ENCODE data around the gene GALNTL6.
"Not testable (repeated sequence)": the region's sequence is repeated elsewhere in the genome, so short reads cannot be mapped to it uniquely, and the experiment has no call there.

Gene GALNTL6

DNA sequence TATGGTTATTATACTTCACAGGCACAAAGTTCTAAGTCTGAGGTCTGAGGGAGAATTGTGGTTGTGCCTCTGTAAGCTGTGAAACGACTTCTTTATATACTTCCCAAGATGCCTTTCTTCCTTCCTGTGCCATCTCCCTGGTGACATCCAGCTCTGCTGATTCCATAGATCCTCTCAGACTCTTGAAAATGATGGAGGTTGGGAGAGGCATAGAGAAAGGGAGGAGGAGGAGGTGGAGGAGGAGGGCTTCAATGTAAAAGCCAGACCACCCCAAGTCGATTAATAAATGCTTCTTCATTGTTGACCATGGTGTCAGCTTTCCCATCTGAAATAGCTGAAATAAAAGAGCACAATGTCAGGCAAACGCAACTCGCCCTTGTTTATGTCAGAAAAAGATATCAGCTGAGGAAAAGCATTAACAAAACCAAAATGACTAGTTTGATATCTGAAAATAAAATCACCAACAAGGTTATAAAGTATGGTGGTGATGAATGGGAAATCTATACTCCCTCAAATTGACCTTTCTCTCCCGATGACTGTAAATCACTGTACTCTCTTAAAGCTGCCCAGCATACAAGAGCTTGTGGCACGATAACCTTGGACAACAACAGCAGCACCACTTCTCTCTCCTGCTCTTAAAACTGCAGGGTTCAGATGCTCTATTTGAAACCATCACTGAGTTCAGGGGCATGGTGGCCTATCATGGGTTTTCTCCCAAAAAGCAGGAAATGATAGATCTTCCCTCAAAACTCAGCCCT lies 1125.0 kb downstream of the GALNTL6 start:
- no peaks in the 10 kb centered on the region for H3K36me3 ChIP-seq (ENCODE audit: control insufficient read depth in 2 of 2, insufficient read depth in 2 of 2, low read length in 2 of 2)
- H3K27me3 ChIP-seq (ENCODE audit: control insufficient read depth in 2 of 2, insufficient read depth in 2 of 2, low read length in 2 of 2): no peaks in the 10 kb centered on the region
- no peaks in the 10 kb centered on the region for H3K9me3 ChIP-seq (ENCODE audit: control insufficient read depth in 2 of 2, low read length in 2 of 2)

DNA sequence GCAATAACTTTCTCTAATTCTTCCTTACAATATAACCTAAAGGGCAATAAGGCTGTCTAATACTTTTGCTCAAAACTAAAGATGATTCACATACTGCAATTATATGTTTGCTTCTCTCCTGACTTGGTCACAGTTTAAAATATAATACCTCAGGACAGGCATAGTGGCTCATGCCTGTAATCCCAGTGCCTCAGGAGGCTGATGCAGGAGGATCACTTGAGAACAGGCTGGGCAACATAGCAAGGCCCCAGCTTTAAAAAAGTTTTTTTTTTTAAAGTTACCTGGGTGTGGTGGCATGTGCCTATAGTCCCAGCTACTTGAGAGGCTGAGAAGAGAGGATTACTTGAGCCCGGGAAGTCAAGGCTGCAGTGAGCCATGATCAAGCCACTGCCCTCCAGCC lies 1125.7 kb downstream of the GALNTL6 start:
- H3K9ac ChIP-seq (ENCODE audit: low read depth in 1 of 2, low read length in 2 of 2): no peak overlapping the region
- no peaks in the 10 kb centered on the region for H3K4me1 ChIP-seq (ENCODE audit: control insufficient read depth in 2 of 2, insufficient read depth in 2 of 2, low read length in 2 of 2)
- no peaks in the 10 kb centered on the region for H3K27me3 ChIP-seq (ENCODE audit: control insufficient read depth in 2 of 2, insufficient read depth in 2 of 2, low read length in 2 of 2)
- no peak overlapping the region for H3K27ac ChIP-seq (ENCODE audit: low read depth in 2 of 2, low read length in 2 of 2)
- H3K9me3 ChIP-seq (ENCODE audit: control insufficient read depth in 2 of 2, low read length in 2 of 2): no peaks in the 10 kb centered on the region
- no peaks in the 10 kb centered on the region for H3K36me3 ChIP-seq (ENCODE audit: control insufficient read depth in 2 of 2, insufficient read depth in 2 of 2, low read length in 2 of 2)
- no peak overlapping the region for H3K4me3 ChIP-seq (ENCODE audit: low read length in 2 of 2)

More for the DNA sequence above, 1125.0 kb downstream of the GALNTL6 start:
- no peak overlapping the region for H3K27ac ChIP-seq (ENCODE audit: low read depth in 2 of 2, low read length in 2 of 2)
- no peak overlapping the region for H3K4me3 ChIP-seq (ENCODE audit: low read length in 2 of 2)
- H3K4me1 ChIP-seq (ENCODE audit: control insufficient read depth in 2 of 2, insufficient read depth in 2 of 2, low read length in 2 of 2): no peaks in the 10 kb centered on the region
- H3K9ac ChIP-seq (ENCODE audit: low read depth in 1 of 2, low read length in 2 of 2): no peak overlapping the region

- no peaks in the 10 kb centered on the region for H3K9me3 ChIP-seq (ENCODE audit: control insufficient read depth in 2 of 2, low read length in 2 of 2)
- no peak overlapping the region for H3K27ac ChIP-seq (ENCODE audit: low read depth in 2 of 2, low read length in 2 of 2)
- H3K4me3 ChIP-seq (ENCODE audit: low read length in 2 of 2): no peak overlapping the region
- H3K9ac ChIP-seq (ENCODE audit: low read depth in 1 of 2, low read length in 2 of 2): no peak overlapping the region
- H3K36me3 ChIP-seq (ENCODE audit: control insufficient read depth in 2 of 2, insufficient read depth in 2 of 2, low read length in 2 of 2): no peaks in the 10 kb centered on the region
- no peaks in the 10 kb centered on the region for H3K27me3 ChIP-seq (ENCODE audit: control insufficient read depth in 2 of 2, insufficient read depth in 2 of 2, low read length in 2 of 2)
- H3K4me1 ChIP-seq (ENCODE audit: control insufficient read depth in 2 of 2, insufficient read depth in 2 of 2, low read length in 2 of 2): no peaks in the 10 kb centered on the region
These were observed 1129.6 kb downstream of the GALNTL6 start for GRCh38 chr4:172942840-172943239.

DNA sequence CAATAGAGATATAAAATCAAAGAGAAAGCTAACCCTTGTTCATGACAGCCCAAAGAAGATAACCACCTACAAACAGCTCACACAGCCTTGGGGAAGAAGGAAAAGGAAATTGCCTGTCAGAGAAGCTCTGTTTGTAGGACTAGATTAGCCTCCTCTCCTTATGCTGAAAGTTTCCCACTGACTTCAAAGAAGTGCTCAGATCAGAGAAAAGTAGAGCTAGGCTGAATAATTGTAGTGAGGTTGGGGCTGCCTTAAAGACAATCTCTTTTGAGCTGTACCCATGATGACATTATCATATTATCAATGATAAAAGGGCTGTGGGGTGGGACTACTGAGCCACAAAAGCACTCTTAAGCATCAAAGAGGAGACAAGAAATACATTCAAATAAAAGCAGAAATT lies 1132.4 kb downstream of the GALNTL6 start:
- H3K4me3 ChIP-seq (ENCODE audit: low read length in 2 of 2): no peak overlapping the region
- no peaks in the 10 kb centered on the region for H3K9me3 ChIP-seq (ENCODE audit: control insufficient read depth in 2 of 2, low read length in 2 of 2)
- H3K4me1 ChIP-seq (ENCODE audit: control insufficient read depth in 2 of 2, insufficient read depth in 2 of 2, low read length in 2 of 2): no peaks in the 10 kb centered on the region
- H3K27me3 ChIP-seq (ENCODE audit: control insufficient read depth in 2 of 2, insufficient read depth in 2 of 2, low read length in 2 of 2): no peaks in the 10 kb centered on the region
- no peak overlapping the region for H3K27ac ChIP-seq (ENCODE audit: low read depth in 2 of 2, low read length in 2 of 2)
- no peak overlapping the region for H3K9ac ChIP-seq (ENCODE audit: low read depth in 1 of 2, low read length in 2 of 2)
- no peaks in the 10 kb centered on the region for H3K36me3 ChIP-seq (ENCODE audit: control insufficient read depth in 2 of 2, insufficient read depth in 2 of 2, low read length in 2 of 2)

DNA sequence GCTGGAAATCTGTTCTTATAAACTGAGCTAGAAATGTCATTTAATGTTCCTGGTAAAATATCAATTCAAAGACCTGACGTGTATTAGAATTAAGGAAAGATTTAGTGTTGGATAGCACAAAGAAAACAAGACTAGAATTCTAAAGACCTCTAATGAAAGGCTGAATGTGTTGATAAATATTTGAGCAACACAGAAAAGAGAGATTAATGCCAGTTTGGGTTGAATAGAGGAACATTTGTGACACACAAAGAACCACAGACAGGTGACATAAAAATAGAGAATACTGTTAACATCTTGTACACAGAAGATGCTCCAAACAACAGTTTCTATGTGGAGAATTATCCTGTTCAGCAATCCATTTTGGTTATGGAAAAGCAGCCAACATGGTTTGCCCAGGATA lies 1133.3 kb downstream of the GALNTL6 start:
- Histone ChIP-seq H3K36me3 (ENCODE audit: control insufficient read depth in 2 of 2, insufficient read depth in 2 of 2, low read length in 2 of 2) (no peaks in the 10 kb centered on the region), H3K27me3 (ENCODE audit: control insufficient read depth in 2 of 2, insufficient read depth in 2 of 2, low read length in 2 of 2) (no peaks in the 10 kb centered on the region), H3K27ac (ENCODE audit: low read depth in 2 of 2, low read length in 2 of 2) (no peak overlapping the region), H3K9ac (ENCODE audit: low read depth in 1 of 2, low read length in 2 of 2) (no peak overlapping the region), H3K4me1 (ENCODE audit: control insufficient read depth in 2 of 2, insufficient read depth in 2 of 2, low read length in 2 of 2) (no peaks in the 10 kb centered on the region), H3K4me3 (ENCODE audit: low read length in 2 of 2) (no peak overlapping the region), H3K9me3 (ENCODE audit: control insufficient read depth in 2 of 2, low read length in 2 of 2) (no peaks in the 10 kb centered on the region)

DNA sequence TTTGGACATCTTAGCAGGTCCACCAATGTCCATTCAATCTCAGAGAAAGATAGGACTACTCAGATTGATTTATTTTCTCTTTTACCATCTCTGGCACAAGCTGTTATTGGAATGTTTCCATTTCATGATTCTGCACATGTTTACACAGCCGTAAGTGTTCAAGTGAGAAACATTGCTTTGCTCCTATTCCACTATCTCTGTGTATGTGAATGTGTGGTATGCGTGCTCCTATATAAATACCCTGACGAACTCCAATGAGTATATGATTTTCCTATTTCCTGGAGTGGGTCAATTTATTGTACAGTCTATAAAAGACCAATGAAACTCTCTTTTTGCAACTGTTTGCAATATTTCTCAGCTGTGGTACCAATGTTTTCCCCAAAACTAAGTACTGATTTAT lies 1134.4 kb downstream of the GALNTL6 start:
- H3K4me3 ChIP-seq (ENCODE audit: low read length in 2 of 2): no peak overlapping the region
- no peak overlapping the region for H3K27ac ChIP-seq (ENCODE audit: low read depth in 2 of 2, low read length in 2 of 2)
- no peaks in the 10 kb centered on the region for H3K9me3 ChIP-seq (ENCODE audit: control insufficient read depth in 2 of 2, low read length in 2 of 2)
- no peaks in the 10 kb centered on the region for H3K36me3 ChIP-seq (ENCODE audit: control insufficient read depth in 2 of 2, insufficient read depth in 2 of 2, low read length in 2 of 2)
- H3K4me1 ChIP-seq (ENCODE audit: control insufficient read depth in 2 of 2, insufficient read depth in 2 of 2, low read length in 2 of 2): no peaks in the 10 kb centered on the region
- H3K9ac ChIP-seq (ENCODE audit: low read depth in 1 of 2, low read length in 2 of 2): no peak overlapping the region
- H3K27me3 ChIP-seq (ENCODE audit: control insufficient read depth in 2 of 2, insufficient read depth in 2 of 2, low read length in 2 of 2): no peaks in the 10 kb centered on the region

DNA sequence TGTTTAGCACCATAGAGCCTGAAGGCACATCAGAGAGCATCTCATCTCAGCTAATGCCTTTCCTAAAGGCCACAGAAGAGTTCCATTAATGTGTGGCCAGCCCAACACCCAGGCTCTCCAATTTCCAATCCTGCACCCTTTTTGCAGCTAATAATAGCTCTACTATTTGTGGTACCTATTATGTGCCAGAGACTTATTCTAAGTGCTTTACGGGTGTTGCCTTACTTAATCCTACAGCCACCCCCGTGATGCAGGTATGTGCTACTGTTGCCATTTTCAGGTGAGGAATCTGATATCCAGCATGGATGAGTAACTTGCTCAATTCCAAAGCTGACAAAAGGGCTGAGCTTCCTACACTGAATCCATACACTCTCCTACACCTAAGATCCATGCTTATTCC lies 1137.8 kb downstream of the GALNTL6 start:
- H3K27me3 ChIP-seq (ENCODE audit: control insufficient read depth in 2 of 2, insufficient read depth in 2 of 2, low read length in 2 of 2): no peaks in the 10 kb centered on the region
- H3K4me3 ChIP-seq (ENCODE audit: low read length in 2 of 2): no peak overlapping the region
- no peak overlapping the region for H3K27ac ChIP-seq (ENCODE audit: low read depth in 2 of 2, low read length in 2 of 2)
- no peaks in the 10 kb centered on the region for H3K9me3 ChIP-seq (ENCODE audit: control insufficient read depth in 2 of 2, low read length in 2 of 2)
- H3K36me3 ChIP-seq (ENCODE audit: control insufficient read depth in 2 of 2, insufficient read depth in 2 of 2, low read length in 2 of 2): no peaks in the 10 kb centered on the region
- H3K4me1 ChIP-seq (ENCODE audit: control insufficient read depth in 2 of 2, insufficient read depth in 2 of 2, low read length in 2 of 2): peaks cover 0 to 6% of the 10 kb centered on the region in 2 donors
- no peak overlapping the region for H3K9ac ChIP-seq (ENCODE audit: low read depth in 1 of 2, low read length in 2 of 2)

- Histone ChIP-seq H3K36me3 (ENCODE audit: control insufficient read depth in 2 of 2, insufficient read depth in 2 of 2, low read length in 2 of 2) (no peaks in the 10 kb centered on the region), H3K27me3 (ENCODE audit: control insufficient read depth in 2 of 2, insufficient read depth in 2 of 2, low read length in 2 of 2) (no peaks in the 10 kb centered on the region), H3K4me1 (ENCODE audit: control insufficient read depth in 2 of 2, insufficient read depth in 2 of 2, low read length in 2 of 2) (peaks cover 0 to 6% of the 10 kb centered on the region in 2 donors)
These were observed 1138.7 kb downstream of the GALNTL6 start for GRCh38 chr4:172951679-172952451.

GRCh38 chr4:172953896-172954568 lies 1140.8 kb downstream of the GALNTL6 start:
- H3K4me1 ChIP-seq (ENCODE audit: control insufficient read depth in 2 of 2, insufficient read depth in 2 of 2, low read length in 2 of 2): peaks cover 0 to 6% of the 10 kb centered on the region in 2 donors
- no peaks in the 10 kb centered on the region for H3K36me3 ChIP-seq (ENCODE audit: control insufficient read depth in 2 of 2, insufficient read depth in 2 of 2, low read length in 2 of 2)
- no peak overlapping the region for H3K4me3 ChIP-seq (ENCODE audit: low read length in 2 of 2)
- H3K9ac ChIP-seq (ENCODE audit: low read depth in 1 of 2, low read length in 2 of 2): no peak overlapping the region
- no peaks in the 10 kb centered on the region for H3K27me3 ChIP-seq (ENCODE audit: control insufficient read depth in 2 of 2, insufficient read depth in 2 of 2, low read length in 2 of 2)
- H3K9me3 ChIP-seq (ENCODE audit: control insufficient read depth in 2 of 2, low read length in 2 of 2): no peaks in the 10 kb centered on the region
- no peak overlapping the region for H3K27ac ChIP-seq (ENCODE audit: low read depth in 2 of 2, low read length in 2 of 2)

More at GRCh38 chr4:172951679-172952451, 1138.7 kb downstream of the GALNTL6 start:
- Histone ChIP-seq H3K9ac (ENCODE audit: low read depth in 1 of 2, low read length in 2 of 2) (no peak overlapping the region), H3K27ac (ENCODE audit: low read depth in 2 of 2, low read length in 2 of 2) (no peak overlapping the region), H3K9me3 (ENCODE audit: control insufficient read depth in 2 of 2, low read length in 2 of 2) (no peaks in the 10 kb centered on the region), H3K4me3 (ENCODE audit: low read length in 2 of 2) (no peak overlapping the region)

DNA sequence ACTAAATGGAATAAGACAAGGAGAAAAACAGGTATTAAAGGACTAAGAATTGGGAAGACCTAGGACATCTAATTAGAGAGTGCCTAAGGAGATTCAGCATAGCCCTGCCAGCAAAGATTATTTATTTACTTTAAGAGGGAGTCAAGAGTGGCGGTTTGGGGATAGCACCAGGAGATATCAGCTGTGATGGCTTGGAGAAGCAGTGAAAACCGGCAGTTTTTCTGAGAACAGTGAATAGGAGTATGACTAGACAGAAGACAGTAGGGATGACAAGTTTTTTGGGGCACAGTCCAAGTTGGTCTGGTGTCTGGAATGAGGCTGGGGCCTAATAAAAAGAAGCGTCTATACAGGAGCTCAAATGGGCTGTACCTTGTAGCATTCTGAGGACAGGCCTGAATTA lies 1143.1 kb downstream of the GALNTL6 start:
- H3K4me3 ChIP-seq (ENCODE audit: low read length in 2 of 2); H3K27me3 ChIP-seq (ENCODE audit: control insufficient read depth in 2 of 2, insufficient read depth in 2 of 2, low read length in 2 of 2); H3K9me3 ChIP-seq (ENCODE audit: control insufficient read depth in 2 of 2, low read length in 2 of 2); H3K27ac ChIP-seq (ENCODE audit: low read depth in 2 of 2, low read length in 2 of 2); H3K4me1 ChIP-seq (ENCODE audit: control insufficient read depth in 2 of 2, insufficient read depth in 2 of 2, low read length in 2 of 2); H3K9ac ChIP-seq (ENCODE audit: low read depth in 1 of 2, low read length in 2 of 2); H3K36me3 ChIP-seq (ENCODE audit: control insufficient read depth in 2 of 2, insufficient read depth in 2 of 2, low read length in 2 of 2): not testable (repeated sequence)
